ENCODE measurements around the gene FAXDC2.

The FAXDC2 gene, protein sequence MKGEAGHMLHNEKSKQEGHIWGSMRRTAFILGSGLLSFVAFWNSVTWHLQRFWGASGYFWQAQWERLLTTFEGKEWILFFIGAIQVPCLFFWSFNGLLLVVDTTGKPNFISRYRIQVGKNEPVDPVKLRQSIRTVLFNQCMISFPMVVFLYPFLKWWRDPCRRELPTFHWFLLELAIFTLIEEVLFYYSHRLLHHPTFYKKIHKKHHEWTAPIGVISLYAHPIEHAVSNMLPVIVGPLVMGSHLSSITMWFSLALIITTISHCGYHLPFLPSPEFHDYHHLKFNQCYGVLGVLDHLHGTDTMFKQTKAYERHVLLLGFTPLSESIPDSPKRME

DNA sequence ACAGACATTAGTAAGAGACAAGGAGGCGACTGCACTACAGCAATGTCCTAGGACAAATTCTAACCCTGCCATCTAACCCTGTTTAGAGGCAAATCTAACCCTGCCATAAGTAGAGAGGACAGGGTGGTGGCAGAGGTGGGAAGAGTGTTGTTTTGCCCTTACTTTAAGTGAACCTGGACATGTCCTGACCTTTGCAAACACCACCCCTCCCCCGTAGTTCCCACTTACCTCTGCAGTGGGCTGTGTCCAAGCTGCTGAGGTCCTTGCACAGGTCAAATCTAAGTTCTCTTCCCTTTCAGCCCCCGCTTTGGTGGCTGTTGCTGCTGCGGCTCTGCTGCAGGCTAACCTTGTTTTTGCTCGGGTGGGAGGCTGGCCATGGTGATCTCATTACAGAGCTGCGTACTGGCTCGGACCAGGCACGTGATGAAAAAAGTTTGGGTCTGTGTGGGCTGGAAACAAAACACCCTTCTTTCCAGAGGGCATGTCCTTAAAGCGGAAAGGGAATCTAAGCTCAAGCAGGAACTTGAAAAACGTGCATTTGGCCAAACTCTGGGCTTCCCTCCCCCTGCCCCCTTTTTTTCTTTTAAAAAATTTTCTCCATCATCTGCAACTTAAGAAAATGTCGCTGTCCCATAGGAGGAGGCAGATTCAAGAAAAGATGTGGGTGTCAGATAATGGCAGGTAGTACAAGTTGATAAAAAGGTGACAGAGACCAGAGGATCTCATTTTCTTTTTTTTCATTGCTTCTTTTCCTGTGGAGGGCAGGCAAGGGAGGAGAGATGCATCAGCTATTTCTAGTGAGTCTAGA lies at the start of gene FAXDC2:
Gene FAXDC2 (minus strand): TSS at position 349 of the 808 bp plus-strand sequence. CDS start 12,425 bp downstream, outside the sequence.
- no peak for DNase-seq

DNA sequence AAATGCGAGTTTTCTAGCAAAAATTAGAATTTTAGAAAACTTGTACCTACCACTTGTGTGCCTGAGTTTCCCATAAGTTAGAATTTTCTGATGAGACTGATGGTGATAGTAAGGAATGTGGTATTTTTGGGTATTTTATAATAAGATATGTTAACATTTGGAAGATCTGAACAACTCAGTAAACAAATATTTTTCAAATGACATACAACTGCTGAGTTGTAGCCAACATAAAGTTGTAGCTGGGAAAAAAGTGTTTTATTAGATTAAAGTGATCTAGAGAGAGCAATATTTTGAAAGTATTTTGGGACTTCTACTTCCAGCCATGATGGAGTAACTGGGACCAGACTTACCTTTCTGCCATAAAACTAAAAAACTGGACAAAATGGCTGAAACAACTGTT lies 49.7 kb upstream of the FAXDC2 start:
- no peak for DNase-seq

DNA sequence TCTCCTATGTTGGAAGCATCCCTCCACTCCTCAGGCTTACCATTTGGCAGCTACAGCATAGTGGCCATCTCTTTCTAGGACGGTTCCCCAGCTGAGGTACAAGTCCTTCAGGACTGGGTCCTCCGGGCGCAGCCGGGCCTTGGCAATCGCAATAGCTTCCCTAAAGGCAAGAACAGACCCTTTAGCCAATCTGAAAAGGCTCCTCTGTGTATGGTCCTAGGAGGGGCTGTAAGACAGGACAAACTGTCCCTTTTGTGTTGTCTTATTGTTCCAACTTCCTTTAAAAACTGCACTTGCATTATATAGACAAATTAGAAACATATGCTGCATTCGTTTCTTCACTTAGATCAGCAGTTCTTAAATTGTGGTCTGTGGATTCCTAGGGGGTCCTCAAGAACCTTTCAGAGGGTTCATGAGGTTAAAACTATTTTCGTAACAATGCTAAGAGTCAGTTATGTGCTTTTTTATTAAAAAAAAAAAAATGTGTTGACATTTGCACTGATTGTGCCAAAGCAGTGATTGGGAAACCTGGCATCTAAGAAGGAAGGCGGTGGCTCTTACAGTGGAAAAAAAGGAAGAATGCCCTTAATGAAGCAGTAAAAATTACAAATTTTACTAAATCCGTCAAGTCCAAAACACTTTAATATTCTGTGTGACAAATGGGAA lies 48.9 kb upstream of the FAXDC2 start:
- DNase-seq = no peak

- DNase-seq = no peak
Measured at GRCh38 chr5:154898210-154898609, 47.8 kb upstream of the FAXDC2 start.

GRCh38 chr5:154896562-154897165 lies 46.3 kb upstream of the FAXDC2 start:
- DNase-seq = no peak

DNA sequence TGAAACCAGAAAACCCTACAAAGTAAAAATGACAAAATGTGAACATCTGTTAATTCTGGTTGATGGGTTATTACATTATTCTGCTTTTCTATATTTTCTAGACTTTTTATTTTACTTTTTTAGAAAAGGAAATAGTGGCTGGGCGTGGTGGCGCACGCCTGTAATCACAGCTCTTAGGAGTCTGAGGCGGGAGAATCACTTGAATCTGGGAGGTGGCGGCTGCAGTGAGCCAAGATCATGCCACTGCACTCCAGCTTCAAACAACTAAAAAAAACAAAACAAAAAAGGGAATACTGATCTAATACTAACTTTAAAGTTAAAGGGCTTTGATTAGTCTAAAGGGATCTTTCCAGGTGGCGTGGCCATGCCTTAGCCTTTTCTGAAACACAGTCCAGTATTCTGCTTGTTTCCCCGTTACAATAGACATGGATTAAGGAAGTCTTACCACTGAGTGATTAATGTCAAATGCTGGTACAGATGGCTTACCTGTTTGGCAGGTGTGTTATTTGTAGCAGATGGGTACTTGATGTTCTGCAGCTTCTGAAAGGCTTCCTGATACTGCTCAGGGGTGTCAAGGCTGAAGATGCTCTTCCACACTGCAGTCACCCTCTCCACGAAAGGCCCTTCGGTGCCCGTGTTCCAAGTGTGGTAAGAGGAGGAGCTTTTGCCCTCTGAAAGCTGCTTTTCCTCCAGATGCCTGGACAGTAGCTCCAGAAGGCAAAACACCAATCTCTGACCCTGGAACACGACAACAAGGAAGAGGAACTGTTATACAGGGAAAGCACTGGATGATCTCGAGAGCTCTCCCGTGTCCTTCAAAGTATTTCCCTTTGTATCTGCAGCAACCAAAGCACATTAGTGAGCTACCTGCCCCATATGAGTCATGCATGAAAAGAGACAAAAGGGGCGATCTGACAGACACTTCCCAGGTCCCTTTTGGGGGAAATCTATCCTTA lies 45.5 kb upstream of the FAXDC2 start:
- no peak for DNase-seq

DNA sequence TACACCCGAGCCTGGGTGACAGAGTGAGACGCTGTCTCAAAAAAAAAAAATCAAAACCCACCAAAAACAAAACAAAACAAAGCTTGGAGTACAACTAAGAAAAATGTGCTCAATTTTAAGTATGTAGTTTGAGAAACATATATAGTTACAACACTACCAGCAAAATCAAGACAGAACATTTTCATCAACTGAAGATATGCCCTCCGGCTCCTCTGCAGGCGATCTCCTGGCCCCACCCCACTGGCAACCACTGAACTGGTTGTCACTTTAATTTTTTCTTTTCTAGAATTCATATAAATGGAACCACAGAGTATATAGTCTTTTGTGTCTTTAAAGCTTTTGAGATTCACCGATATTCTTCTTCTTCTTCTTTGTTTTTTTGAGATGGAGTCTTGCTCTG lies 43.0 kb upstream of the FAXDC2 start:
- no peak for DNase-seq

GRCh38 chr5:154892369-154892771 lies 42.0 kb upstream of the FAXDC2 start:
- no peak for DNase-seq

DNA sequence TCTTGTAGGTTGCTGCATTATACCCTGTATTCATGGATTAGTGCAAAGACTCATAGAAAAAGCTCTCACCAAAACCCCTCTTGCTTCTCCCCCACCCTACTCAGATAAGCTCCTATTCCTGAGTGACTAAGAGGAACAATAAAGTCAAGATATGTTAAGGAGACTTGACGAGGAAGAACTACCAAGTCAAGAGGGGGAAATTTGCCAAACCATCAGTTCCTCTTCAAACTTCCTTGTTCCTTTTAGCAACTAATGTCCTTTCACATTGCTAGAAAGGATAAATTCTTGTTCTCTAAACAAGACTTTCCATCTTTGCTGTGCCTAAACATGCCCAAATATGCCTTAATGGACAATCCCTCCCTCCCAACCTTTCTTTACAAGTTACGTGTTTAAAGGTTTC lies 35.0 kb upstream of the FAXDC2 start:
- DNase-seq = no peak

DNA sequence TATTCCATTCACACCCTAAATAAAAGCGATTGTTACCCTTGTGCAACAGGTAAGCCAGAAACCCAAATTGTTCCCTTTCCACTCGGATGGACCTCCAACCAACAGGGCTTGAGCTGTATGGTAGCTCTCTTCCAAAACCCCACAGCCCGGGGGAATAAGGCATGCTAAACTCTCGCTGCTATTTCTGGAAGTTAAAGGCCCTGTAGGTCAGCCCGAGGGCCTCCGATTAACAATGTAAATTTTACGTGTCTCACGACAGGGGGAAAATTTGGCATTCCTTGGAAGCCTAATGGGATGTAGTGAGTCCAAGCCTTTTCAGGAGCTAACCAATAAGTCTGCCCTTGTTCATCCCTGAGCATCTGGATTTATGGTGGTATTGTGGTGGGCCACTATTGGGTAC lies 34.0 kb upstream of the FAXDC2 start:
- DNase-seq = no peak

GRCh38 chr5:154881986-154882385 lies 31.6 kb upstream of the FAXDC2 start:
- no peak for DNase-seq

- no peak for DNase-seq
Measured at GRCh38 chr5:154878642-154879335, 28.4 kb upstream of the FAXDC2 start.

GRCh38 chr5:154873791-154874331 lies 23.5 kb upstream of the FAXDC2 start:
- no peak for DNase-seq

DNA sequence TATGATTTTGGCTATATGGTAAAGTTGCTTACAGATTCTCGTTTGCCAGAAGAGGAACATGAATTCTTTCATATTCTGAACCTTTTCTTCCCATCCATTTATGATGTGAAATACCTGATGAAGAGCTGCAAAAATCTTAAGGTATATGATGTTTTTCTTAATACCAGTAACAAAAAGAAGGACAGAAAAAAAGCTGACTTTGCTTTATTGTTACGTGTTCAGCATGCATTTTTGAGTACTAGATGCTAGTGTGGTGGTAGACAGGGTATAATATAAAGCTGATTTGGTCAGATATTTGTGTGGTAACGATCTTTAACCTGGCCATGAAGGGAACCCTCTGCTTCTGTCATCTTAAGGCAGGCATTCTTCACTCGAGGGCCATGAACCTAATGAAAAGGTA lies 21.3 kb upstream of the FAXDC2 start:
- no peak for DNase-seq

DNA sequence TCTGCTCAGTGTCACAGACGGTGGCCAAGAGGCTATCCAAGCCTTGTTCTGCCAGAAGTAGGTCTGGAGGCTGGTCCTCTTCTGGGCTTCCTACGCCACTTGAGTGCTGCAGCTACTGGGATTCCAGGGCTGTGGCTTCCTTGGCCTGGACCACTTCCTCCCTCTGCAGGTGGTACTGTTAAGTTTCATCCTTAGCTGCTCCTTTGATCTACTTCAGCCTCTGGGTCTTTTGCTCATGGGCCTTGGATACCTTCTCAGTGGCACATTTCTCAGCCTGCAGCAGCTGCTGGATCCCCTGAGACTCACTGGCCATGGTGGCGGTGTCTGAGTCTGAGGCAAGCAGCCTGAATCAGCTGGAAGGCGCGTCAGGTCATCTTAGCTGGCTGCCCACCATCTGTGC lies 18.3 kb upstream of the FAXDC2 start:
- DNase-seq = no peak

DNA sequence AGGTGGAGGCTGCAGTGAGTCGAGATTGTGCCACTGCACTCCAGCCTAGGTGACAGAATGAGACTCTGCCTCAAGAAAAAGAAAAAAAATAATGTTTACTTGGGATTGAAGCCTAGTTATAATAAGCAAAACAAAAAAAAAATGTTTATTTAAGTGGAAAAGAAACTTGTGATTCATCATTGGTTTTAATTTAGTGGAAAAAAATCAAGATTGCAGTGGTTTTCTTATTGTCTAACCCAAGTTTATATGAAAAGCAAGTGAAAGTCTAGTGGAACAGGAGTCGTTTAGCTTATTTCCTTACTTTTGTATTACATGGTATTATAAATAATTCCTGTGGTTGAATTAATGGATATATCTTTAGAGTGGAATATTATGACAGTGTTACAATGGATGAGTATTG lies 16.4 kb upstream of the FAXDC2 start:
- no peak for DNase-seq

DNA sequence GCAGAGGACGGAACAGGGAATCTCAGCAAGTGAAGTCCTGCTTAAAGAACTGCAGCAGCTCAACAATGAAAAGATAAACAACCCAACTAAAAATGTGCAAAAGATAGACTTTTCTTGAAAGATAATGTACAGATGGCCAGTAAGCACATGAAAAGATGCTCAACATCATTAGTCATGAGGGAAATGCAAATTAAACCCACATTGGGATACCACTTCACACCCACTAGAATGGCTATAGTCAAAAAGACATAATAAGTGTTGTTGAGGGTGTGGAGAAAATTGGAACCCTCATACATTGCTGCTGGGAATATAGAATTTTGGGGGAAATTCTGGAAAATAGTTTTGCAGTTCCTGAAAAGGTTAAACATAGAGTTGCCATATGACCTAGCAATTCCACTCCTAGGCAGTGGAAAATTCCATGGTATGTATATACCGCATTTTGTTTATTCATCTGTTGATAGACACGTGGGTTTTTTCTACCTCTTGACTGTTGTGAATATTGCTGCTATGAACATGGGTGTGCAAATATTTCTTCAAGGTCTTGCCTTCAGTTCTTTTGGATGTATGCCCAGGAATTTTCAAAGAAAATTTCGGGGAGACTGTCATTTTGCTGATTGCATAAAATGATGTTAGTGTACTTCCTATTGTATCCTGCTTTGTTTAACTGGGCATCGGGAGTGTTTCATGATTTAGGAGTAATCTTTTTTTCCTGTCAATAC lies 15.2 kb upstream of the FAXDC2 start:
- DNase-seq = no peak

GRCh38 chr5:154863291-154864080 lies 13.1 kb upstream of the FAXDC2 start:
- DNase-seq = no peak

DNA sequence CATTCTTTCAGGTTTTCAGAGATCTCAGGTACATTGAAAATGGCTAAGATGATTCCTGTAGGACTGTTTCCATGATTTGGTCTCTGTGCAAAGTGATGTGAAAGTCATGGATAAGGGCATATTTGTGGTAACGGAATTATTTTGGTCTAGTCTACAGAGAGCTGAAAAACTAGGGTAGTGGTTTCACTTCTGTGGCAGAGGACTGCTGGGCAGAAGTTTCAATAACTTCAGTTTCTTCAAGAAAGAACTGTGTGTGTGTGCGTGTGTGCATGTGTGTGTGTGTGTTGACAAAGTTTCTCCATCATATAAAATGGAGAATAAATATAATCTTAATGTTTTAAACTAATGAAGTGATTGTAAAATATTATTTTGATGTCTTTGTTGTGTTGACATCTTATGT lies 12.4 kb upstream of the FAXDC2 start:
- no peak for DNase-seq

- DNase-seq = no peak
Measured at GRCh38 chr5:154861946-154862345, 11.5 kb upstream of the FAXDC2 start.

Measured in NCI-H2081 (cell line).